Kidney capillary endothelial cell (primary cell): ENCODE data around the gene ALDH9A1.
"Not testable (repeated sequence)": the region's sequence is repeated elsewhere in the genome, so short reads cannot be mapped to it uniquely, and the experiment has no call there.

Experiments
- DNase-seq: peaks from one replicate; pipeline ENCODE4 v3.0.0-alpha.2; 2018; ENCODE audit warnings: low spot score

ALDH9A1 gene

DNA sequence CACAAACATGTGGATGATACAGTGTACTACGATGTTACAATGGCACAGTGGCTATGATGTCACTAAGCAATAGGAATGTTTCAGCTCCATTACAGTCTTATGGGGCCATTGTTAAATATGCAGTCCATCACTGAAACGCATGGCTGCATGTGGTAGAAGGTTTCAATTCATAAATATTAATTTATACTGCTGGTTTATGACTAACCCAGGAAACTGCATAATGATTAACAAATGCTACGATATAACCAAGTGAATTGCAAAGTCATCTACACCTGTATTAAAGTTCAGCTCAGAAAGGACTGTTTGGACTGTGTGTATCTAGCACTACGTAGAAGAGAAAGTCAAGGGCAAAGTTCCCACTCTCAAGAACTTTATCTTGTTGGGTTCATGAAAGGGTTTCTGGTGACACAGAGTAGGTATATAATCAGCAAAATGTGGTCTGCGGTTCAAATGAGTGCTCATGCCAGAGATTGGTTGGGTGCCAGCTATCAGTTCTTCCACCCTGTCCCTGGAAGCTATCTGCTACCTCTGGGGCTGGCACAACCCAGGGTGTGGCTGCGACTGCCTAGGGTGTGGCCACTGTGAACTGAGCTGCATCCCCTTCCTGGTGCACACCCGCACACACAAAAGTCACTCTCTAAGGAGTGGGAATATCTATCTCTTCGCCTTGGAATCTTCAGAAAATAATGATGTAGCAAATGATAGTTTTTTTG is 52.6 kb downstream of the ALDH9A1 start:
- DNase-seq = no peak

DNA sequence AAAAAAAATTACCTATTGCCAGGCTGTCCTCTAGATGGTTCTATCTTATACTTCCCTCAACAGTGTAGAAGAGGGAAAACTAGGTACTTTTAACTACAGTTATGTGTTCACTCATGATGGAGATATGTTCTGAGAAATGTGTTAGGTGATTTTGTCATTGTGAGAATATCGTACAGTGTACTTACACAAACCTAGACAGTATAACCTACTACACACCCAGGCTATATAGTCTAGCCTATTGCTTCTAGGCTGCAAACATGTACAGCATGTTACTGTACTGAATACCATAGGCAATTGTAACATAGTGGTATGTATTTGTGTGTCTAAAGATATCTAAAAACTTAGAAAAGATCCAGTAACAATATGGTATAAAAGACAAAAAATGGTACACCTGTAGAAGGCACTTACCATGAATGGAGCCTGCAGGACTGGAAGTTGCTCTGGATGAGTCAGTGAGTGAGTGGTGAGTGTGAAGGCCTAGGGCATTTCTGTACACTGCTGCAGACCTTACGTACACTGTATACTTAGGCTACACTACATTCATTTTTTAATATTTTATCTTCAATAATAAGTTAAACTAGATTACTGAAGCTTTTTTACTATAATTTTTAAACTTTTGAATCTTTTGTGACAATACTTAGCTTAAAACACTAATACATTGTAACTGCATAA is 54.2 kb downstream of the ALDH9A1 start:
- no peak for DNase-seq

DNA sequence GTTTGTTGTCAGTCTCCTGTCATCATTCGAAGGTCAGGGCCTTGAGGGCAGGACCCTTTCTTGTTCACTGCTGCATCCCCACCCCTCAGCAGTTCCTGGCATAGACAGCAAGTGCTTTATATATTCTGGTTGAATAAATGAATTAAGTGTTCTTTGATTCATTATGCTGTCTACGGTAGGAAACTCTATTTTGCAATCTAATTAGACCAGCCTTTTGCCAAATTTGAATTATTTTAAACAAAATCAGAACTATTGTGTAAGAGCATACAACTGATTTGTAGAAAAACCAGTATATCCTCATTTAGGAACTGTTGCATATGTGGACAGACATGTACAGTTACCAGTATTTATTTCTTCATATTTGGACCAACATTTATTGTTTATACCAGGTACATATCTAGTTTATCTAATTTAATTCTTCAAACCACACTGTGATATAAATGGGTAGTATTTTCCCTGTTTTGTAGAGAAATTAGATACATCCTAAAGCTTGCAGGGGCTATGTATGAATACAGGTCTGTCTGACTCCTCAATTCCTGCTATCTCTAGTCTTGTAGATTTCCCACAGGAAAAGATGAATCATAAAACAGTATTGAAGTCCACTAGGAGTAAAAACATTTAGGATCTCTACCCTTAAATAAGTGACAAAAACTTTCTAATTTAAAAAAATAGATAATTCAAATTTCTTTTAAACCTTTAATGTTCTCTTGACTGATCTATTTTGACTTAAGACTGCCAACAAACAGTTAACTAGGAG is 57.0 kb downstream of the ALDH9A1 start:
- peak; percentile 34 for DNase-seq

DNA sequence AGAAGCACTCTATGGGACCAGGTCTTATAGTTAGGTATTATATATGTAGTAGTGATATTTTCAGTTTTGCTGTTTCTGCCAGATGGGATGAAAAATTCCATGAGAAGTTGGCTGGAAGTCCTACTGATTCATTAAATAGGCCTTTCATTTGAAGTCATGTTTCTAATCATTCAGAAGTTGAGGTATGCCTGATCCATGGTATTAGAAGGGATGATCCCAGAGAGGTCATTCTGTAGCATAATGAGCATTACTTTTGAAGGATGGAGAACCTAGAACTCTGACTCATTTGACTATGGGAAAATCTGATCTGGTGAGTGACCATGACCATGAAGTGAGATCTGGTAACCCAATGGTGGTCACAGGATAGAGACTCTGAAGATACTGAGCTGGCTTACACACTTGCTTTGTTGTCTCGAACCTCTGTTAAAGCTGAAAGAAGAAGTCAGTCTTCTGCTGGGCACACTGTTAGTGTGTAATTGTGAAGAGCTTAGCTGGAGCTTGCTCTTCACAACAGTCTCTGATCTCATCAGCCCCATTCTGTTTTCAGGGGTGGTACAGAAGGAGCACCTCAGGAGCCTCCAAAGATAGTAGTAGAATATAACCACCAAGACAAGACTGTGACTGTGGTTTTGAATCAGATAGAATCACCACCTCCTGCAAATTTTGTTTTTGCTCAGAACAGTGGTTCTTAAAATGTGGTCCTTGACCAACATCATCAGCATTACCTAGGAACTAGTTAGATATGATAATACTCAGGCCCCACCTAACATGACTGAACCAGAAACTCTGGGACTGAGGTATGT is 58.3 kb downstream of the ALDH9A1 start:
- no peak for DNase-seq

DNA sequence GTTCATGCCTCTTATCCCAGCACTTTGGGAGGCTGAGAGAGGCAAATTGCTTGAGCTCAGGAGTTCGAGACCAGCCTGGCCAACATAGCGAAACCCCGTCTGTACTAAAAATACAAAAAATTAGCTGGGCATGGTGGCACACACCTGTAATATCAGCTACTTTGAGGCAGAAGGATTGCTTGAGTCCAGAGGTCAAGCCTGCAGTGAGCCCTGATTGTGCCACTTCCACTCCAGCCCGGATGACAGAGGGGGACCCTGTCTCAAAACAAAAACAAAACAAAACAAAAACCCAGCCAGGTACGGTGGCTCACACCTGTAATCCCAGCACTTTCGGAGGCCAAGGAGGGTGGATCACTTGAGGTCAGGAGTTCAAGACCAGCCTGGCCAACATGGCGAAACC is 60.2 kb downstream of the ALDH9A1 start:
- DNase-seq = not testable (repeated sequence)

- DNase-seq = no peak
Observed at GRCh38 chr1:165637427-165637826, 60.9 kb downstream of the ALDH9A1 start.

DNA sequence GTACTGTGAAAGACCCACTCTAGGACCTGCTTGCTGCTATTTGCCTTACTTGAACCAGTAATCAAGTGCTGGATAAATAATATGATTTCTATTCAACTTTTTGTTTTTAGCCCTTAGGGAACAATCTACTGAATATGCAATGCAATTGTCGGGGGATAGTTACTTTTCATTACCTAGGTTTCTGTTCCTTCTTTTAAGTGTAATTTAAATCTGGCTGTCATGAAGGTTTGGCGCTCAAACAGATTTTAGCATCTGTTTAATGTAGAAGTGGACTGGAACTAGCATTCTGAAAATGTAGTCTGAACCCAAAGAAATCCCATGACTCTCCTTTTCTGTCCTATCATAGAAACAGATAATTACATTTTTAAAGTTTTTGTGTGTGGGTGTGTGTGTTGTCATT is 62.5 kb downstream of the ALDH9A1 start:
- no peak for DNase-seq

DNA sequence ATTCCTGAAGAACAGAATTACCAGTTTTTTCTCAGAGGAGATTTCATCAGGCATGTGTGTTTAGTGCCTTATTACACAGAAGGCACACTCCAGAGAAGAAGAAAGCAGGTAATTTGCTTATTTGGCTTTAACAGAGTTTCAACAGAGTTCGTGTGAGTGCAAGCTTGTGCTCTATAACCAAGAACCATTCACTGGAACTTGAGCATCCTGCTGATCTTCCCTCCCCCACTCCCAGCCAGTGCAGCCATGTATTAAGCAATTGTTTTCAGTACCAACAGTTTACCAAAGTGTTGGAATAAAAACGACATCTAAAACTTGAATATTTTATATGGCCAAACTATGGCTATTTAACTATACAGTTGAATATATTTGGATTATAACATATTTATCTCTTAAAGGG is 63.0 kb downstream of the ALDH9A1 start:
- no peak for DNase-seq

- DNase-seq = no peak
Observed at GRCh38 chr1:165634154-165634921, 64.0 kb downstream of the ALDH9A1 start.

DNA sequence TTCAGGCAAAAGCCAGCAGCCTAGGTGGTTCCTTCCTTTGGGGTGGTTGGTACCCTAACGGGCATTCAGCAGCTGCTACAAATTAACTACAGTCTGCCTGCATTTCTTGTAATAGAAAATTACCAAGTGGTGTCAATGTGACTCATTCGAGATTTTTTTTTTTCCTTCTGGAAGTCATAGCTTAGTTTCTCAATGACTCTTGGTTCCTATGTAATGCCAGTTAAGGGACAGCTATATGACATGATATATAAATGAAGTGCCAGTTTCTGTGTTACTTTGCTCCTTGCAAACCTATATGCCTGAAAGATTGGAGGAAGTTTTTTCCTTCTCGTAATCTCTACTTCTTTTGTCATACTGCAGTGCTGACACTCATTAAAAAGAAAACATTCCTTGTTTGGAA is 64.7 kb downstream of the ALDH9A1 start:
- DNase-seq = peak; percentile 50

DNA sequence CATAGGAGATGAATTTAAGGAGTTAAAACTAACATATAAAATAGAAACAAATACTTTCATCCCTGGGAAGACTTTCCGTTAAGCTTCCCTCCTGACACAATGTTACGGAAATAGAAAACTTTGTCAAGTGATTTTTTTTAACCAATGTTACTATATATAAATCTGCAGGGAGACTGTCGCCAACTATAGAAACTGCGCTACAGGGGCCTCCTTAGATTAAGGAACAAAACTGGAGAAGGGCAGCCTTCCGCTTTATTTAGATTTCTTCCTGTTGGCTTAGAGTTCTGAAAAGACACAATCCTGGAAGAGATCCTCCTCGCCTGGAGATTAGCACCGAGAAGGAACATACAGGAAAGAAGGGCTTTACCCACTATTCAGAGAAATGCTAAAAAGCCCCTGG is 65.9 kb downstream of the ALDH9A1 start:
- peak; percentile 39 for DNase-seq

- DNase-seq = no peak
Observed at GRCh38 chr1:165632152-165632469, 66.3 kb downstream of the ALDH9A1 start.

- DNase-seq = peak; percentile 78
Observed at GRCh38 chr1:165631342-165632151, 66.8 kb downstream of the ALDH9A1 start.

GRCh38 chr1:165630629-165631341 is 67.6 kb downstream of the ALDH9A1 start, which contains the start of gene MGST3:
TSS of gene MGST3 (plus strand) at chr1:165631234. CDS start at chr1:165649848, 18,614 bp downstream.
- DNase-seq = peak; percentile 95

DNA sequence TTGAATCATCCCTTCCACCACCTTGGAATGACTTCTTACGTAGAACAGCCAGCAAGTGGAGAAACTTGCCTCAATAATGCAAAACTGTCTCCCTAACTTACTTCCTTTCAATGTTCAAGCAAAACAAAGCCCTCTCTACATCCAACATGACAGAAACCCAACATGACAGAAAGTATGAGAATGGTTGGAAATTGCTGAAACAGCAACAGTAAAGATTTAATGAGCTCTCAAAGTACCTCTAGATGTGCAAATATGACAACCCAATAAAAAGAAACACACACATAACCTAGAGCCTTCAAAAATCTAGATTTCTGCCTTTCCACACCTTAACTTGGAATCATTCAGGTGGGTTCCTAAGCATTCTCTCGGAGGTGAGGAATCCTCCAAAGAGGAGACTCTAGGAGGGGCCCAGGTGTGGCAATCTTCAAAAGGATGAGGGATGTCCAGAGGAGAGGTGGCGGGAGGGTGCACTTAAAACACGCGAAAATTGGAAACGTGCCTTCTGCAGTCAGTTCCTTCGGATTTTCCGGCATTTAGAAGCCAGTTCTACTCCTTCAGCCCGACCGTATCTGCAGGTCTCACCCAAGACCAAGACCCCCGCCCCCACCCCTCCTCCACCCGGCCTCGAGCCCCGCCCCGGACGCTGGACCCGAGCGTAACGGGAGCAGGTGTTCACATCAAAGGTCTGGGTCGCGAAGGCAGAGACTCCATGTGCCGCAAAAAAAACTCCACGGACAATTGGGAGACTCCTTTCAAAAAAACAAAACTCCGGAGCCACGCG is 68.3 kb downstream of the ALDH9A1 start:
- DNase-seq = no peak

DNA sequence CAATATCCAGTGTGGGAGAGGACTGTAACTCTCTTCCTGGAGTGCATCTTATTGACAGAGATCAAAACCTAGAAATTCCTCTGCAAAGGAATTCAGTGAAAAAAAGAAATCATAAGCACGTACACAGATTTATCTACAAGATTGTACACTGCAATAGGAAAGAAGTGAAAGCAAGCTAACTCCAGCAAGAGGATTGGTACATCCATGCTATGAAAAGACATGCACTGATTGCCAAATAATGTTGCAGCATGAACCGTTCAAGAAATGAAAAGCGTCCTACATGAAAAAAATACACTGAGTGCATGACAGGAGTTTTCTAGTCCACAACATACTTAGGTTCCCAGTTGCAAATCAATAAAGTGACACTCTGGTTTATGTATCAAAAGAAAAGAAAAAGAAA is 69.2 kb downstream of the ALDH9A1 start:
- no peak for DNase-seq

- DNase-seq = no peak
Observed at GRCh38 chr1:165628147-165628822, 70.1 kb downstream of the ALDH9A1 start.

- no peak for DNase-seq
Observed at GRCh38 chr1:165624441-165624840, 73.9 kb downstream of the ALDH9A1 start.

- no peak for DNase-seq
Observed at GRCh38 chr1:165623624-165624023, 74.7 kb downstream of the ALDH9A1 start.
